Measurements from ENCODE around the gene PARD3. TPM values are rescaled to one million over a fixed set of nuclear protein-coding genes. Genes with fewer than 3 reads are reported as not detected.
"Not testable (repeated sequence)": the region's sequence is repeated elsewhere in the genome, so short reads cannot be mapped to it uniquely, and the experiment has no call there.

The PARD3 gene
- total RNA-seq, 3 donors from 2014 or later = 48.2 to 93.7 (median 60.6) TPM

- Histone ChIP-seq H3K4me1 (no peaks in the 10 kb centered on the region), H3K9me3 (no peaks in the 10 kb centered on the region), H3K4me3 (no peak overlapping the region), H3K27me3 (no peaks in the 10 kb centered on the region), H3K27ac (no peak overlapping the region), H3K36me3 (no peaks in the 10 kb centered on the region)
- no peak for DNase-seq (ENCODE audit: low spot score in 2 of 2)
- TF ChIP-seq CTCF (IDR thresholded peaks at IDR 0.05) (no peak), POLR2AphosphoS5 (IDR thresholded peaks at IDR 0.05) (no peak), POLR2A (IDR thresholded peaks at IDR 0.05) (no peak)
- intact Hi-C loops (cut with DNase I; ENCODE audit: low total_unique reads) = loop anchor here (5.0 kb wide), 1 partner anchor 127 kb away; no protein-coding TSS in a partner anchor
Measured at GRCh38 chr10:34760606-34761005, 54.5 kb downstream of the PARD3 start.

GRCh38 chr10:34759837-34760215 is 55.3 kb downstream of the PARD3 start:
- no peak for DNase-seq (ENCODE audit: low spot score in 2 of 2)
- Histone ChIP-seq H3K4me3 (no peak overlapping the region), H3K27me3 (no peaks in the 10 kb centered on the region), H3K4me1 (no peaks in the 10 kb centered on the region), H3K9me3 (no peaks in the 10 kb centered on the region), H3K36me3 (no peaks in the 10 kb centered on the region), H3K27ac (peak overlapping the region in 1 of 2 donors; percentile 56)
- TF ChIP-seq POLR2AphosphoS5 (IDR thresholded peaks at IDR 0.05) (no peak), POLR2A (IDR thresholded peaks at IDR 0.05) (no peak), CTCF (IDR thresholded peaks at IDR 0.05) (no peak)
- intact Hi-C loops (cut with DNase I; ENCODE audit: low total_unique reads) = loop anchor here (5.0 kb wide), 1 partner anchor 127 kb away; no protein-coding TSS in a partner anchor

GRCh38 chr10:34759161-34759836 is 55.8 kb downstream of the PARD3 start:
- TF ChIP-seq POLR2AphosphoS5 (IDR thresholded peaks at IDR 0.05) = no peak
- Histone ChIP-seq H3K36me3 (no peaks in the 10 kb centered on the region), H3K9me3 (no peaks in the 10 kb centered on the region), H3K27me3 (no peaks in the 10 kb centered on the region), H3K4me3 (no peak overlapping the region), H3K27ac (peak overlapping the region in 1 of 2 donors; percentile 56), H3K4me1 (no peaks in the 10 kb centered on the region)
- no peak for DNase-seq (ENCODE audit: low spot score in 2 of 2)
- intact Hi-C loops (cut with DNase I; ENCODE audit: low total_unique reads) = no loop called here

GRCh38 chr10:34758447-34758996 is 56.6 kb downstream of the PARD3 start:
- H3K36me3 ChIP-seq = no peaks in the 10 kb centered on the region
- no peak for DNase-seq (ENCODE audit: low spot score in 2 of 2)
- H3K4me3 ChIP-seq = no peak overlapping the region
- peak overlapping the region; percentile 45 to 56 for H3K27ac ChIP-seq
- H3K27me3 ChIP-seq = no peaks in the 10 kb centered on the region
- intact Hi-C loops (cut with DNase I; ENCODE audit: low total_unique reads) = no loop called here
- no peaks in the 10 kb centered on the region for H3K9me3 ChIP-seq
- H3K4me1 ChIP-seq = no peaks in the 10 kb centered on the region
- no peak for TF ChIP-seq POLR2AphosphoS5 (IDR thresholded peaks at IDR 0.05)
- no peak for TF ChIP-seq POLR2A (IDR thresholded peaks at IDR 0.05)
- TF ChIP-seq CTCF (IDR thresholded peaks at IDR 0.05) = no peak

- Histone ChIP-seq H3K27ac (peak overlapping the region; percentile 45 to 56), H3K36me3 (no peaks in the 10 kb centered on the region), H3K4me1 (no peaks in the 10 kb centered on the region), H3K27me3 (no peaks in the 10 kb centered on the region), H3K9me3 (no peaks in the 10 kb centered on the region), H3K4me3 (no peak overlapping the region)
- DNase-seq (ENCODE audit: low spot score in 2 of 2) = no peak
- intact Hi-C loops (cut with DNase I; ENCODE audit: low total_unique reads) = no loop called here
- TF ChIP-seq POLR2AphosphoS5 (IDR thresholded peaks at IDR 0.05) = no peak
Measured at GRCh38 chr10:34757933-34758332, 57.2 kb downstream of the PARD3 start.

GRCh38 chr10:34757181-34757580 is 57.9 kb downstream of the PARD3 start:
- intact Hi-C loops (cut with DNase I; ENCODE audit: low total_unique reads); H3K27ac ChIP-seq; H3K9me3 ChIP-seq; DNase-seq (ENCODE audit: low spot score in 2 of 2); H3K4me1 ChIP-seq; H3K27me3 ChIP-seq; H3K4me3 ChIP-seq; H3K36me3 ChIP-seq: not testable (repeated sequence)
